Right renal cortex interstitium (tissue), 3 donors: Measurements from ENCODE around the gene HS3ST4. TPM values are rescaled to one million over a fixed set of nuclear protein-coding genes. Genes with fewer than 3 reads are reported as not detected.

Experiments used
- DNase-seq, 3 donors: peaks; one replicate each; pipeline ENCODE4 v3.0.0-alpha.2; 2013; ENCODE audit warnings: low read depth in 3 of 3, low spot score in 2 of 3
- polyA plus RNA-seq, 3 donors: library from polyadenylated mRNA; unstranded; fragments of 120-200 nt; gene quantifications; one replicate each; pipeline ENCODE4 v1.2.1, GENCODE V29; 2013; ENCODE audit not compliant: insufficient read length in 3 of 3

HS3ST4 gene
- polyA plus RNA-seq, 3 donors = 0.27 to 0.57 (median 0.42) TPM

GRCh38 chr16:25812215-25812614 is 120.5 kb downstream of the HS3ST4 start:
- DNase-seq = no peak

GRCh38 chr16:25817295-25817694 is 125.5 kb downstream of the HS3ST4 start:
- no peak for DNase-seq

GRCh38 chr16:25817876-25818275 is 126.1 kb downstream of the HS3ST4 start:
- no peak for DNase-seq

GRCh38 chr16:25823891-25824290 is 132.1 kb downstream of the HS3ST4 start:
- DNase-seq = no peak

- no peak for DNase-seq
Observed at GRCh38 chr16:25827709-25828108, 135.9 kb downstream of the HS3ST4 start.

- DNase-seq = no peak
Observed at GRCh38 chr16:25828510-25828909, 136.8 kb downstream of the HS3ST4 start.

- no peak for DNase-seq
Observed at GRCh38 chr16:25832291-25832690, 140.5 kb downstream of the HS3ST4 start.

- DNase-seq = no peak
Observed at GRCh38 chr16:25834101-25834500, 142.3 kb downstream of the HS3ST4 start.

- DNase-seq = no peak
Observed at GRCh38 chr16:25835126-25835525, 143.4 kb downstream of the HS3ST4 start.

GRCh38 chr16:25838724-25839186 is 147.0 kb downstream of the HS3ST4 start:
- DNase-seq = peak; percentile 27 to 38 (median 36)

GRCh38 chr16:25841761-25842160 is 150.0 kb downstream of the HS3ST4 start:
- DNase-seq = no peak

GRCh38 chr16:25845901-25846300 is 154.1 kb downstream of the HS3ST4 start:
- DNase-seq = no peak

GRCh38 chr16:25854141-25854540 is 162.4 kb downstream of the HS3ST4 start:
- DNase-seq = no peak

- DNase-seq = no peak
Observed at GRCh38 chr16:25855063-25855462, 163.3 kb downstream of the HS3ST4 start.

- DNase-seq = no peak
Observed at GRCh38 chr16:25855818-25856217, 164.1 kb downstream of the HS3ST4 start.

GRCh38 chr16:25859645-25860044 is 167.9 kb downstream of the HS3ST4 start:
- DNase-seq = no peak

- no peak for DNase-seq
Observed at GRCh38 chr16:25867041-25867440, 175.3 kb downstream of the HS3ST4 start.

- DNase-seq = no peak
Observed at GRCh38 chr16:25868106-25868505, 176.3 kb downstream of the HS3ST4 start.

- DNase-seq = peak in 1 of 3 donors; percentile 12
Observed at GRCh38 chr16:25868706-25869370, 177.1 kb downstream of the HS3ST4 start.

GRCh38 chr16:25872369-25873070 is 180.8 kb downstream of the HS3ST4 start:
- DNase-seq = no peak

- no peak for DNase-seq
Observed at GRCh38 chr16:25874196-25874595, 182.4 kb downstream of the HS3ST4 start.

GRCh38 chr16:25875956-25876598 is 184.3 kb downstream of the HS3ST4 start:
- no peak for DNase-seq
